OCI-LY1 (cell line): ENCODE measurements around the gene SEMA5A.

Experiments
- CTCF ChIP-seq: fragments of 200-600 bp; sonication (generic), shearing (Covaris generic); IDR thresholded peaks from 2 replicates; pipeline ENCODE4 v1.5.1; 2017; ENCODE audit warnings: mild to moderate bottlenecking, antibody characterized with exemption, low read length, moderate library complexity, mixed read lengths
- EZH2 ChIP-seq: fragments of 200-600 bp; sonication (generic), shearing (Covaris generic); IDR thresholded peaks from 2 replicates; pipeline ENCODE4 v1.8.0; 2017; ENCODE audit warnings: borderline replicate concordance, mixed run types, mild to moderate bottlenecking, antibody characterized with exemption, low read length, moderate library complexity, mixed read lengths

GRCh38 chr5:9467199-9468059, 78.4 kb downstream of the SEMA5A start:
- TF ChIP-seq CTCF (no peak), EZH2 (no peak)
